Activated CD8-positive, alpha-beta memory T cell treated with anti-CD3 and anti-CD28 coated beads, Interleukin-2, amount 50 U/mL, for 24 hours (primary cell): ENCODE data around the gene HIPK2.
A peak's percentile ranks its signal among the peaks of the same experiment; 100 is the strongest.

Experiments used
- DNase-seq: peaks from one replicate; pipeline ENCODE4 v3.0.0-alpha.2; 2020; ENCODE audit errors: extremely low read depth

HIPK2 gene

GRCh38 chr7:139696552-139696951, 81.2 kb downstream of the HIPK2 start:
- DNase-seq, result no peak

DNA sequence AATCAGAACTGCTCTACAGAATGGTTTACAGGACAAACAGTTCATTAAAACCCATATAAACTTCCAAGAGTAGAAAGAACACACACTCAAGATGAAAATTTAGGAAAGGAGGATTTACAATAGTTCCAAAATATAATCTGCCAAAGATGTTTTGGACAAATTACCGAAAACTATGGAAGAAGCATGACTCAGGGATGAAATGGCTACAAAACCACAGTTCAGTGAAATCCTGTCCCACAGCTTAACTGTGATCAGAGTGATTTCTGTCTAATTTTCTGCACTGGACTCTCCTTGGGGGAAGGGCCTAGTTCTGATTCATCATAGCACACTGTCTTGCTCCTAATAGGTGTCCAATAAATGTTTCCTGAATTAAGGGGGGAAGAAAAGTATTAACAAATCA, 82.2 kb downstream of the HIPK2 start:
- no peak for DNase-seq

DNA sequence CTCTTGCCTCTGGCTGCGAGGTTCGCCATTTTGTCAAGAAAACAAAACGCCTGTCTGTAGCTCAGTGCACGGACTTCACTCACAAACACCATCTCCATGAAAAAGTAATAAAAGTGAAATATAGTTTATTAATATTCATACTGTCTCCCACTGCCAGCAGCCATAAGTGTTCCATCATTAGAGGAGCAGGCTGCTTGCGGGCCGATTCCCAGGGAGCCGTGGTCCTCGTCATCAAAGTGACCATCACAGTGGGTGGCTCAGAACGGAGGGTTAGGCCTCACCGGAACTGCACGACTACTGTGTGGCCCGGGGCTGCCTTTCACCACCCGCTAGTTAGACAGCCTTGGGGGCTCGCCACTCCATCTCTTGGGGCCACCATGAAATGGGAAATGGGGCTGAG, 82.7 kb downstream of the HIPK2 start:
- DNase-seq, result no peak

DNA sequence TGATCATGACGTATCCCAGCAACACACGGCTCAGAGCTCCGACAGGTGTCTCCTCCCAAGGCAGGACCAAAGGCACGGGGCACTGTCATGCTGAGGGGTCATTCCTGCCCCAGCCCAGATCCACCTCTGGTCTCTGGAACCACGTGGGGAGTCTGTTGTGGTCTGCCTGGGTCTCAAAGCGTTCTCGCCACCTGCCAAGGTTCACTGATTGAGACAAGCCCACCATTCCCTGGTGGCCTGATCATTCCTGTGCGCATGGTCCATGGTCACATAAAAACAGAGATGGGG, 83.5 kb downstream of the HIPK2 start:
- DNase-seq, result no peak

DNA sequence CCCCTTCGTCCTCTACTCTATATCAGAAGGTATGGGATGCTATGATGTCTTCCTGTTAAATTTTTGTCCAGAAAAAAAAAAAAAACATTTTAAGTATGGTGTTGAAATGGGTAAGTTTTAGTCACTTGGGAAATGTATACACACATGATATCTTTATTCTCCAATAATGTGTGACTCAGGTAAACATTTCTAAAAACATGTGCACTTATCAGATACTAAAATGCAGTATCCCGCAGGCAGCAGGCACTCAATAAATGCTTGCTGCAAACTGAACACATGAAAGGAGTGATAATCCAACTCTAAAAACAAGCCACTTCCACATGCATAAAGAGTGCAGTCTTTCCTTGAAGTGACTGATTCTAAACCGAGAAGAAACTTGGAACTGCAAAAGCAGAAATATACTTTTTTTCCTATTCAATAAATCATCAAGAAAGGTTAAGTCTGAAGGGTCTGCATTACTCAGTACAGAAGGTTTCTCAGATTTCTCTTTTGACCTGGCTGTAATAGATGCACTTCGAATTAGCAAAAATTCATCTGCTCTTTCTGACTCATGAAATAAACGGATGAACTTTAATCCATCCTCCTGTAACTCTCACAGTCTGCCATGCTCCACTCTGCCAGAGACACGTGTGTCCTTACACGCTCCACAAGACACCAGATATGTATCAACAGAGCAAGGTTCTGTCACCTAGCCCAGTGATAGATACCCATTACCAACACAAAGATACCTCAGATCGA, 84.0 kb downstream of the HIPK2 start:
- DNase-seq, result no peak

DNA sequence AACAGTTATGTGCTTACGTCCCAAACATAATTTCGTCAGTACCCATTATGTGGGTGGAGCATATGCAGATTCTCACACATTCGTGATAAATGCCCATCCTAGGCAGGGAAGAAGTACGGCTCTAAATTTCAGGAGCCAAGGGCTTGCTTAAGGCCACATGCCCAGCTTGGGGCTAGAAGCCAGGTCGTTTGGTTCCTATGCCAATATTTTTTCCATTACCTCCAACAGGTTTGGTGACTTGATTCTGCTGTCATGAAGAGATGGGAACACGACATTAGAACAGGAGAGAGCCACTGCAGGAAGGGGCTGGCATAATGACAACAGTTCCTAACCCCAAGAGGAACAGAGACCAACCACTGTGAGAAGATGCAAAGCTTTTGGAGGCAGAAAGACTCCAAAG, 85.1 kb downstream of the HIPK2 start:
- no peak for DNase-seq

DNA sequence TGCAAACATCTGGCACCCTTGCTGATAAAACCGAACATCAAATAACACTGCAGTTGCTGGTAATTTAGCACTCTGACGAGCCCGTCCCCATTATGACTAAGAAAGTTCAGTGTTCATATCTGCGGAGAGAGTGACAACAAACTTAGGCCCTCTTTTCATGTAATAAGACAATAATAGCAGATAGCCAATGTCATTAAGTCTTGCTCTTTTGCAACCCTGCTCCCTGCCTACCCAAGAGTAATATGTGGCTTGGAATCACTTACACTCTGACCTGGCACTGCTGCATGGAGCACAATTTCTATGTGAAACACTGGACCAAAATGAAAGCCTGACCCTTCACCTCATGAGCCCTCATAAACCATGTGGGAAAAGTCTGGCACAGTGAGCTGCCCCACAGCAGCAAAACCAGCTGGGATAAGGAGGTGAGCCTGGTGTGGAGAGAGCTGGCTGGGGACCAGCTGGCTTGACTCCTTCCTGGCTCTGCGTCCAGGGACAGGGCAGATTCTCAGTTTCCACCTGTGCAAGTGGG, 86.5 kb downstream of the HIPK2 start:
- no peak for DNase-seq

DNA sequence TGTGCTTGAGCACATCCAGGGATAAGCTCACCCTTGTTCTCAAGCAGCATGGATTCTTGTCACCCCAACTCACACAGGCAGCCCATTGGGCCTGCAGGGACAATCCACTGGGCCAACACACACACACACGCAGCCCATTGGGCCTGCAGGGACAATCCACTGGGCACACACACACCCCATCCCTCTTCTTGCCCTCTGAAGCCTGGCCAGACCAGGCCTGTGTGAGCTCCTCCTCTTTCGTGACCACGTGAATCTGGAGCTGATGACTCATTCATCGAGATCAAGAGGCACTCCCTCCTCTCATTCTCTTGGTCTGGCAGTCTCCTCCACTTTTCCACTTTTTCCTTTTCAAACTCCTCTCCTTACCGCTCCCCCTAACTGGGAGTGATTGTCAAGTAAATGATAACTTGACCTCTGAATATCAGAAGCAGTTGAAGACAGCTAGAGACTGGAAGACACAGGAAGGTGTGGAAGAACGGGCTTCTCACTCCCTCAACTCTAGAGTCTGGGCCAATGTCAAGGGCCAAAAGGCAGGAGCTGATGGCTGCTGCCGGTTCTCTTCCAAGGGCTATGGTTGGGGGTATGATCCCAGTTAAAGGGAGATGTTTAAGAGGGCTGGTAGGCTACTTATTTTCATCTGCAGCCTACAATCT, 89.7 kb downstream of the HIPK2 start:
- no peak for DNase-seq

DNA sequence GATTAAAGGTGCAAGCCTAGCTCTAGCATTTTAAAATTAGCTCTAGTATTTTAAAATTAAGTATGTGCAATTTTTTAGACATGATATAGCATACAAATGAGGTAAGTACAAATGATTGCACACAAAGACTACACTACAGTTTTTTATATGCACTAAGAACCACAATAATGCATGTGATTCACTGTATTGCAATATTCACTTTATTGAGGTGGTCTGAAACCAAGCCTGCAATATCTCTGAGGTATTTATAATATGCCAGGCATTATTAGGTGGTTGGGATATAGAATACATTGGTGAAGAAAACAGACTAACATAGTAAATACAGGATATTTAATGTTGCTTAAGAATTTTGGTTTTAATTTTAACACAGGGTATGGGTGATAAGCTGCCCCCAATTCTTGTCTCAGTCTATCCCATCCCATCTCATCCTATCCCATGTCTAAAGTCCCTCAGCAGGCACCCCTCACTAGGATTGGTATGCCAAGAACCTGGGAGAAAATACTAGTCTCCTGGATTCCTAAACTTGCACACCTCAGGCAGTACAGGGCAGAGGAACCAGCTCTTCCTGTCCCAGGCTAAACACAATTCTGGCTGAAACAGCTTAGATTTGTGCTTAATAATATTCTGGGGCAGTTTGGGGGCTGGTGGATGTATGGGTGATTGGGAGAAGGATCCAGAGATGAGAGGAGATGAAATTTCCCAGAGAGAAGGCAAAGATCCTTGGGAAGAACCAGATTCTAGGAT, 90.4 kb downstream of the HIPK2 start:
- no peak for DNase-seq

DNA sequence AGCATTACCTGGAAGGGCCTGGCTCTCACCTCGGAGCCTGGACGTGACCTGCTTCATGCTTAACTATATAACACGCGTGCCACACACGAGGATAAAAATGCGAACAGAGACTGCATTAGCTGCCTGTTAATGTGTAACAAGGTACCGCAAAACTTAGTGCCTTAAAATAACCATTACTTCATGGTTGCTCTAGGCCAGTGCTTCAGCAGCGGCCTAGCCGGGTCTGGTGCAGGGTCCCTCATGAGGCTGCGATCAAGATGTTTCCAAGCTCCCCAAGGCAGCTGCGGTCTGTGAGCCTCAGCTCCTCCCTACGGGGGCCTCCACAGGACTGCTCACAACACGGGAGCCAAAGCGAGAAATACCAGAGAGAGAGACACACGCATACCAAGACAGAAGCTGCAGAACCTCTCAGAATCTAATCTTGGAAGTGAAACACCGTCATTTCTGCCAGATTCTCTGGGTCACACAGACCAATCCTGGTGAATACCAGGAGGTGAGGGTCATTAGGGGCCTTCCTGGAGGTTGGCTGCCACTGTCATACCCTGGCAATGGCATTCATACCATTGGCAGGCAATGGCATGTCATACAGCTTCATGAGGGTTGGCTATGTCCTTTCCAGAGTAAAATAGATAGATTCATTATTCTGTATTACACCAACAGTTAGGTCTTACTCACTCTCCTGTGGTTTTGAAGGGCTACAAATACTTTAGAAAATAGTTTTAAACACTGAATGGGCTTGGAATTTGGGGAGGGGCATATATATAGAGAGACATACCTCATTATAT, 94.5 kb downstream of the HIPK2 start:
- DNase-seq, result no peak

GRCh38 chr7:139682136-139683013, 95.4 kb downstream of the HIPK2 start:
- DNase-seq, result peak; percentile 26

DNA sequence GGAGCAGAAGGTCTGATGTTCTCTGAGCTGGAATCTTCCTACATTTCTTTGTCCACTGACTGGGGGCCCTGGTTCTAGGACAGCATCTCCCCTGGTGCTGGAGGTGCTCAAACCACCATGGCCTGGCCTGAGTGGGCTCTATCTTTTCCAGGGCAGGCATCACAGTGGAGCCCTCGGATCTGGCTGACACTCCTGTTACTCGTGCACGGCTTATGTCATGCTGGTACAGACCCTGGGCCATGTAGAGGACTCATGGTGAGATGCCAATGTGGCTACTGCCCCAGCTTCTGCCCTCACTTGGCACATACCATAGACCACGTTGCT, 96.0 kb downstream of the HIPK2 start:
- no peak for DNase-seq

DNA sequence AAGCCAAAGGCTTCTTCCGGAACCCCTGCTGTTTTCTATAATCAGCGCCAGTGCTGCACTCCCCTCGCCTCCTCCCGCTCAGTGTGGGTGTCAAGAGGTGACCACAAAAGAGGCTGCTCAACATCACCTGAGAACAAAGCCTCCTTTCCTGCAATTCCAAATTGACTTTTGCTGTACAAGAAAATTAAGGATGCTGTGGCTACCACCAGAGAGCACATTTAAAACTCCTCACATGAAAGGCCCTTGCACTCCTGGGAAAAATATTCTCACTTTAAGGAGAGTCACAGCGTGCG, 96.4 kb downstream of the HIPK2 start:
- DNase-seq, result no peak

DNA sequence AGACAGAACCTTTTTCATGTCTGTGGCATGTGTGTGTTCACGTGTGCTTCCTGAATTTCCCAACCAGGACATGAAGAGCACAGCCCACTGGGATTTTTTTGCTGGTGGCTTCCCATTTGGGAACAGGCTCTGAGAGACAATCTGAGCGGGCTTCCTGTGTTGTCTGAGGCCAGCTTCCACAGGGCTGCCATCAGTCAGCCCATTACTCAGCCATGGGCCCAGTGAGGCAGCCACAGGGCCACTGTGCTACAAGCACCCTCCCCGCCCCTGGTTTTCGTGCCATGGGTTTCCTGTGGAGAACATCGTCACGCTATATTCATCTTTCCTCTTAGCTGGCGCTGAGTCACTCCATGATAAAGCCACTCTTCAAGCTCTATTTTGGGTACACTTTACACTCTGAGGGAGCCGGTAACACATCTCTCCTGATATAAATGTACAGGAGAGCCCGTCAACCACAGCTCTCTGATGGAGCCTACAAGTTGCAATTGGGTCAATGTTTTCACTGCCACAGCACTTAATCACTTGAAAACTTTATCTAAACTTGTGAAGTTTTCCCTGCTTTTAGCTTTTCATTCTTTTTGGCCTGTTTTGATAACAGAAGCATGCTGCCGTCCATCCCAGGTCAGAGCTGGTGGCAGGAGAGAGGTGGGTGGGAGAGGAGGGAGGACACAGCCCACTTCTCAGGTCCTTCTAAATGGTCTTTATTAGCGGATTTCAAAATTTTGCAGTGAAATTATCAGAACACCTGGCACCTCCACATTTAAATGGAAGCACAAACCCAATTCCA, 96.9 kb downstream of the HIPK2 start:
- DNase-seq, result peak; percentile 65

DNA sequence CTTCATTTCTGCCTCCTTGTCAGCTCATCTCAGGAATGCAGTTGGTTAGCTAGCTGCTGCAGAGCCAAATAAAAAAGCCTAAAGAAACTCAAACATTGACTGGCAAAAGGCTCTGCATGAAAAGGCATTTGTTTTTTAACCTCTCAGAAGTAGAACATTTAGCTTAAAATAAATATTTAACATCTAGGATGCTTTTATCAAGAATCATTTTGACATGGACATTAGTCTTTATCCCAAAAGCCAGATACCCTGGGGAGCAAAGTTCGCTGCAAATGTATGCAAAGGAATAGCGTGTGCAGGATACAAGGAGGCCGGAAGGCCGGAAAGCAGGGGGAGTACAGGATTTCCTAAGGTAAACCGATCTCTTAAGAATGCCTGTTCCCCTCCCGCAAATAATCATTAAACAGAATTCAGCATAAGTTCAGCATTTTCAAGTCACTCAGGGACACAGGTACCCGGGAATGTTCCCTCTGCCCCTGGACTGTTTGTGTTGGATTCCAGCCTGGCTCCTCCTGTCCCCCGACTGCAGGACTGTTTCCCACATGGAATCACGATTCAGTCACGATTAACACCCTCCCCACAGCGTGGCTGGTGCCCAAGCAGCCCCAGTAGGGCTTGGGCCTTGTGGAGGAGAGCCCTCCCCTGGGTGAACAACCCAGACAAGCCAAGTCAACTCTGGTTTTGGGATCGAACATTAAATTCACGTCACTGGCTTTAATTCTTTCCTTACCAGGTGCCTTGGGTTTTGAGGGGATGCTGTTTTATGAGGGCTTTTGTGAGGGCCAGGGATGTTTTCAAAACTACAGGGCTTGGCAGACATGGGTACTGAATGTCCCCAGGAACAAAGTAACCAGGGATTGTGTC, 97.8 kb downstream of the HIPK2 start:
- DNase-seq, result no peak

GRCh38 chr7:139676390-139676789, 101.4 kb downstream of the HIPK2 start:
- no peak for DNase-seq

DNA sequence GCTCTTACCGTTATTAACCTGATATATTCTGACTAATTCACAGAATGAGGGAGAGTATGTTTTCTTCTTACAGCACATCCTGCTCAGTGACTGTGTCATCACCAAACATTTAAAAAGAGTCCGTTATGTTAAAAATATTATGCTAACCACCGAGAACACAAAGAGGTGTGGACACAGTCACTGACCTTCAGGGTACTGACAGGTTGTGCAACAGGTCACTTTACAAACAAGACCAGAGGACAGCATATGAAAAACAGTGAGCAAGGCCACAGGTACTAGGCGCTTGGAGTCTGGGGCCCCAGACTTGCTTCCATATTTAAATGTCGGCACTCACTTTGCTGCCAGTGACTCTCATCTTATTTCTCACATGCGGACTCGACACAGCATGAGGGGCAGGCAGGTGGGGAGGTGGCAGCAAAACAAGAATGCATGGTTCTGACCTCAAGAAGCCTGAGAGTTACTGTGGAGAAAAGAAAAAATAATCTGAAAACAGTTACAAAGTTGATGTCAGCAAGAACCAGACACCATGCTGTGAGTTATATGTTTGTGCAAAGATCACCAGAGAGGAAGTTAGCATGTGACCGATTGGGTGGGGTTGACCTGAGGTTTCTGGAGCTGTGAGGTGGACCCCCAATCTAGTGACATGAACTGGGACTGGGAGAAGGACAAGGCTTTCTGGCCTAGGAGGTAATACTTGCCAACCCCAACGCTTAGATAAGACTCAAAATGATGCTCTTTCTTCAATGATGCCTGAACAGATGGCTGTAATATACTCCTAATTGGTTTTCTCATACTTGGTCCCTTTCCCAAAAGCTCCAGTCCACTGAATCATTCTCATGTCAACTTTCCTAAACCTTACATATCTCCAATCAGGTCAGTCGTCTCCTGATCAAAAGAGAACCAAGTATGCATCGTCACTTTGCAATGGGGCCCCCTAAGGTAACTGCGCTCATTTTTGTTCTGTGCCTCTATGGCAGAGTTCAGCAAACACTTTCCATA, 102.4 kb downstream of the HIPK2 start:
- DNase-seq, result no peak

DNA sequence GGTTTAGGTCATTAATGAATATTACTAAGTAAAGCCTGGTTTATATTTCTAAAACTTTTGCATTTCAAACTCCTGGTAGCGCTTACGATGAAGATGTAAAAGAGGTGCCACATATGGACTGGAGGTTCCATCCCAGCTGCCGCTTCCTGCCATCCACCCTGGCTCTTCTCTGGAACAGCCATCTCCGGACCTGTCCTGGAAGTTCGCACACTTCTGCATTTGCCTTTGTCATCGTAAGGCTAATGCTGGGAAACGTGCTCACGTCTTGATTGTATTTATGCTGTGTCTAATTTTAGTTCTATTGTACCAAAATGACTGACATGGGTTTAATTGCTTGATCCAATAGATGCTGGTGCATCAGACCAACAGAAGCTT, 103.1 kb downstream of the HIPK2 start:
- DNase-seq, result no peak

DNA sequence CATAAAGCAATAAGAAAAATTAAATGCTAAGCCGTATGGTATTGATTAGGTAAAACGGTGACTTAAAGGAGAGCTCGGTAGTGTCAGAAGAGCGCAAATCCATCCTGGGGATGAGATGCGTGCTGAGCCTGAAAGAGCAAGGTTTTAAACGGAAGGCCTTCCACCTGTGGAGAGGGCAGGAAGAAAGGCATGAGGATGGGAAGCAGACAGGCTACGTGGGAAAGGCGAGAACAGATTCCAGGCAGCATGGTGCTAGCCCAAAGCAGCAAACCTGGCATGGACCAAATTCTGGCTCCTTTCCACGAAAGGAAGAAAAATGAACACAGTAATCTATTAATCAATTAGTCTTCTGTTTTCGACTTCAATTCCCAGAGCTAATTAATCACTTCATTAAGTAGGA, 103.5 kb downstream of the HIPK2 start:
- DNase-seq, result no peak
